Endothelial cell (in vitro differentiated cells): ENCODE measurements around the gene PBRM1. TPM values are rescaled to one million over a fixed set of nuclear protein-coding genes. Genes with fewer than 3 reads are reported as not detected.

Source experiments
- DNase-seq: peaks from one replicate; pipeline ENCODE4 v3.0.0; 2021; ENCODE audit warnings: low spot score
- H3K27ac Mint-ChIP-seq: one replicate; pipeline ENCODE4 v1.8.0; 2021; ENCODE audit warnings: mixed read lengths, inconsistent platforms; ENCODE audit not compliant: unreplicated experiment
- H3K27me3 Mint-ChIP-seq: one replicate; pipeline ENCODE4 v1.8.0; 2021; ENCODE audit warnings: mild to moderate bottlenecking, moderate library complexity, mixed read lengths, inconsistent platforms; ENCODE audit not compliant: unreplicated experiment
- H3K36me3 Mint-ChIP-seq: one replicate; pipeline ENCODE4 v1.8.0; 2021; ENCODE audit warnings: mild to moderate bottlenecking, low read depth, mixed read lengths, inconsistent platforms; ENCODE audit not compliant: unreplicated experiment
- H3K4me1 Mint-ChIP-seq: one replicate; pipeline ENCODE4 v1.8.0; 2021; ENCODE audit warnings: mild to moderate bottlenecking, mixed read lengths, inconsistent platforms; ENCODE audit not compliant: unreplicated experiment
- H3K4me3 Mint-ChIP-seq: one replicate; pipeline ENCODE4 v1.8.0; 2021; ENCODE audit warnings: mild to moderate bottlenecking, mixed read lengths, inconsistent platforms; ENCODE audit not compliant: unreplicated experiment
- H3K9me3 Mint-ChIP-seq: one replicate; pipeline ENCODE4 v1.8.0; 2021; ENCODE audit warnings: mixed read lengths, inconsistent platforms; ENCODE audit not compliant: unreplicated experiment
- CTCF ChIP-seq: fragments of 200-600 bp; sonication (generic); IDR thresholded peaks from one replicate; pipeline ENCODE4 v1.5.0; 2021; ENCODE audit warnings: antibody characterized with exemption; ENCODE audit not compliant: unreplicated experiment
- total RNA-seq: library from RNA; stranded (reverse); fragmentation: NEBNext Ultra II Directional; extraction: Animal tissue kit (Norgen Biotek cat#: 25700); gene quantifications from one replicate; pipeline ENCODE4 v1.2.1, GENCODE V29; 2021; ENCODE audit not compliant: unreplicated experiment

Gene PBRM1
- total RNA-seq, 1 donor from 2014 or later: 68.7 TPM

- H3K36me3 Mint-ChIP-seq: peaks cover 44% of the 10 kb centered on the region
- TF ChIP-seq CTCF: no peak
- peaks cover 16% of the 10 kb centered on the region for H3K27me3 Mint-ChIP-seq
- no peaks in the 10 kb centered on the region for H3K4me1 Mint-ChIP-seq
- no peak overlapping the region for H3K4me3 Mint-ChIP-seq
- no peak for DNase-seq
- H3K27ac Mint-ChIP-seq: no peak overlapping the region
- H3K9me3 Mint-ChIP-seq: no peaks in the 10 kb centered on the region
These were observed 166.1 kb downstream of the PBRM1 start for GRCh38 chr3:52519445-52520140.

DNA sequence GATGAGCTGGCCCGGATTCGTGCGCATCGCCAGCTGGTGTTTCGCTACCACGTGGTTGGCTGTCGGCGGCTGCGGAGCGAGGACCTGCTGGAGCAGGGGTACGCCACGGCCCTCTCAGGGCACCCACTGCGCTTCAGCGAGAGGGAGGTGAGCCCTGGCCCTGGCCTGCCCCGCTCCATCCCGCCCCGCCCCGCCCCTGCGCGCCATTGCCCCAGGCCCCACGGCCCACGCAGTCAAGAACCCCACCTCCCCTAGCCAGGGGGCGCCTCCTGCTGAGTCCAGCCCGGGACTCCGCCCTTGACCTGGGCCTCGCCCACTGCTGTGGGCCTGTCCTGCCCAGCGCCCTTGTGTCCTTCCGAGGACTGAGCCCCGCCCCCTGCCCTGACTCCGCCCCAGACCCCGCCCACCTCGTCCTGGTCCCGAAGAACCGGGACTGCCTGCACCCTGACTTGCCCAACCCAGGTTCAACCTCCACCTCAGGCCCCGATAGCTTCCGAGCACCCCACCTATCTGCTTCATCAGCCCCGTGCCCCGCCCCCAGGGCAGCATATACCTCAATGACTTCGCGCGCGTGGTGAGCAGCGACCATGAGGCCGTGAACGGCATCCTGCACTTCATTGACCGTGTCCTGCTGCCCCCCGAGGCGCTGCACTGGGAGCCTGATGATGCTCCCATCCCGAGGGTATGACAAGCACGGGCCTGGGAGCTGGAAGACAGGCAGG is 166.8 kb downstream of the PBRM1 start:
- Mint-ChIP-seq H3K36me3 (peaks cover 38% of the 10 kb centered on the region), H3K27ac (no peak overlapping the region), H3K9me3 (no peaks in the 10 kb centered on the region), H3K4me1 (no peaks in the 10 kb centered on the region), H3K27me3 (peaks cover 12% of the 10 kb centered on the region), H3K4me3 (no peak overlapping the region)
- TF ChIP-seq CTCF: no peak
- no peak for DNase-seq

GRCh38 chr3:52517796-52518722 is 167.7 kb downstream of the PBRM1 start:
- peaks cover 33% of the 10 kb centered on the region for H3K36me3 Mint-ChIP-seq
- H3K4me1 Mint-ChIP-seq: no peaks in the 10 kb centered on the region
- H3K4me3 Mint-ChIP-seq: peak overlapping the region; percentile 56
- no peaks in the 10 kb centered on the region for H3K9me3 Mint-ChIP-seq
- H3K27ac Mint-ChIP-seq: no peak overlapping the region
- DNase-seq: no peak
- peaks cover 12% of the 10 kb centered on the region for H3K27me3 Mint-ChIP-seq
- no peak for TF ChIP-seq CTCF

DNA sequence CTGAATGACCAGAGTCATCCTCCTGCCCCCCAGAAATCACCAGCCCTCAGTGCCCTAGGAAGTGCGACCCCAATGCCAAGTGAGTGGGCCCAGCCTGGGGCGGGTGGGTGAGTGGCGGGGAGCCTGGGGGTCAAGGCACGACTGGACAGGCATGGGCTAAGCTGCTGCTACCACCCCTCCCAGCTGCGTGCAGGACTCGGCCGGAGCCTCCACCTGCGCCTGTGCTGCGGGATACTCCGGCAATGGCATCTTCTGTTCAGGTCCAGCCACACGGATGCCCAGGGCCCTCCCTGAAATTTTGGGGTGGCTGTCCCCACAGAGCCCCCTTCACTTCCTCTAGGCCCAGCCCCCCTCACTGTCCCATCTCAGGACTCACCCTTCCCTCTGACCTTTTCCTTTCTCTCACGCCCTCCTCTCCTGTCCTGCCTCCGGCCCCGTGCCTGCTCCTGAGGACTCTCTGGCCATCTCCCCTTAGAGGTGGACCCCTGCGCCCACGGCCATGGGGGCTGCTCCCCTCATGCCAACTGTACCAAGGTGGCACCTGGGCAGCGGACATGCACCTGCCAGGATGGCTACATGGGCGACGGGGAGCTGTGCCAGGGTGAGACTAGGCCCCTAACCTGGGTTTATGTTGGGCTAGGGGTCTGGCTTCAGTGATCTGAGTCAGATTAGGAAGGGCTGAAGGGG is 169.1 kb downstream of the PBRM1 start:
- H3K4me1 Mint-ChIP-seq: no peaks in the 10 kb centered on the region
- no peak for DNase-seq
- H3K27ac Mint-ChIP-seq: no peak overlapping the region
- H3K9me3 Mint-ChIP-seq: no peaks in the 10 kb centered on the region
- H3K4me3 Mint-ChIP-seq: no peak overlapping the region
- no peak for TF ChIP-seq CTCF
- peaks cover 35% of the 10 kb centered on the region for H3K36me3 Mint-ChIP-seq
- H3K27me3 Mint-ChIP-seq: peaks cover 17% of the 10 kb centered on the region
